A549 (cell line): ENCODE data around the gene SUMF1. TPM values are rescaled to one million over a fixed set of nuclear protein-coding genes. Genes with fewer than 3 reads are reported as not detected.

Experiments
- ATAC-seq, 2 experiments: fragments of 200-7000 bp in 1 of 2; fragments of >200 bp in 1 of 2; cut with Nextera tagmentation in 1 of 2; cut with Tn5 transposase in 1 of 2; 3 replicates each; pipeline versions ENCODE4 v1.8.0 to v1.9.1; 2018 to 2020; ENCODE audit warnings: mild to moderate bottlenecking in 1 of 2, moderate library complexity in 1 of 2
- CTCF ChIA-PET: fragments of 300-600 bp; sonication (Branson Sonifier 250); formaldehyde crosslinking; extraction: SDS; loops from one replicate; lab custom pipeline; 2021; ENCODE audit warnings: antibody characterized with exemption, inconsistent platforms; lab: Yijun Ruan, JAX
- POLR2A ChIA-PET: fragments of 350-600 bp; formaldehyde crosslinking; extraction: SDS; loops from one replicate; lab custom pipeline; 2021; ENCODE audit warnings: antibody characterized with exemption, inconsistent platforms; lab: Yijun Ruan, JAX
- DNase-seq, 2 experiments: peaks; one replicate each; pipeline versions ENCODE4 v3.0.0 to v3.0.0-alpha.2; 2011 to 2016; ENCODE audit warnings: low read depth in 1 of 2, low spot score in 1 of 2
- FAIRE-seq: peaks from 2 replicates; lab custom pipeline; 2011; peaks lifted over from hg19 to GRCh38; lab: Jason Lieb, UNC
- H3K27ac ChIP-seq, 2 experiments: fragments of >200 bp; sonication (Bioruptor Twin); formaldehyde crosslinking; 3 replicates each; pipeline ENCODE4 v1.5.1; 2016 to 2017
- H3K4me1 ChIP-seq: fragments of >200 bp; sonication (Bioruptor Twin); formaldehyde crosslinking; 3 replicates; pipeline ENCODE4 v1.6.1; 2016
- H3K4me2 ChIP-seq: fragments of >200 bp; sonication (Bioruptor Twin); formaldehyde crosslinking; 3 replicates; pipeline ENCODE4 v1.6.1; 2016
- H3K4me3 ChIP-seq: fragments of >200 bp; sonication (Bioruptor Twin); formaldehyde crosslinking; 3 replicates; pipeline ENCODE4 v1.5.1; 2016
- H3K9me3 ChIP-seq: fragments of >200 bp; sonication (Bioruptor Twin); formaldehyde crosslinking; 3 replicates; pipeline ENCODE4 v1.6.1; 2016
- ATOH8 ChIP-seq: fragments of 250-450 bp; sonication (Bioruptor Pico); IDR thresholded peaks from 2 replicates; pipeline ENCODE4 v1.5.0; 2020; ENCODE audit warnings: low read depth, mild to moderate bottlenecking, moderate library complexity
- CBX2 ChIP-seq: fragments of 200-600 bp; sonication (generic); IDR thresholded peaks from 2 replicates; pipeline ENCODE4 v1.6.1; 2016; ENCODE audit warnings: low read depth, mild to moderate bottlenecking, borderline replicate concordance
- CBX8 ChIP-seq: fragments of 200-600 bp; sonication (generic); IDR thresholded peaks from 2 replicates; pipeline ENCODE4 v1.6.1; 2016
- E2F6 ChIP-seq: IDR thresholded peaks from 2 replicates; pipeline ENCODE4 v1.6.1; 2012; ENCODE audit warnings: low read depth, borderline replicate concordance
- EP300 ChIP-seq, 2 experiments: fragments of >200 bp; sonication (Bioruptor Twin); formaldehyde crosslinking; IDR thresholded peaks; 2 replicates in 1 of 2; 3 replicates in 1 of 2; pipeline ENCODE4 v1.6.1; 2016 to 2017
- FOSB ChIP-seq: fragments of 250-450 bp; sonication (Bioruptor Pico); IDR thresholded peaks from 2 replicates; pipeline ENCODE4 v1.5.0; 2020; ENCODE audit warnings: mild to moderate bottlenecking, moderate library complexity
- HDAC2 ChIP-seq: fragments of 200-600 bp; sonication (generic); IDR thresholded peaks from 2 replicates; pipeline ENCODE4 v1.6.1; 2016
- HEYL ChIP-seq: fragments of 250-450 bp; sonication (Bioruptor Pico); IDR thresholded peaks from 2 replicates; pipeline ENCODE4 v1.8.0; 2021; ENCODE audit warnings: mild to moderate bottlenecking, moderate library complexity
- JUN ChIP-seq, 2 experiments: fragments of >200 bp; sonication (Bioruptor Twin); formaldehyde crosslinking; IDR thresholded peaks; 2 replicates in 1 of 2; 3 replicates in 1 of 2; pipeline ENCODE4 v1.6.1; 2016 to 2017
- NFE2L2 ChIP-seq: fragments of 150-350 bp; conservative IDR thresholded peaks from 2 replicates; pipeline ENCODE4 v1.6.1; 2014; ENCODE audit warnings: low read length
- NPAS2 ChIP-seq: fragments of 250-450 bp; sonication (Bioruptor Pico); IDR thresholded peaks from 2 replicates; pipeline ENCODE4 v1.8.0; 2022; ENCODE audit warnings: mild to moderate bottlenecking, moderate library complexity, borderline replicate concordance
- PHF8 ChIP-seq: fragments of 200-600 bp; sonication (generic); IDR thresholded peaks from 2 replicates; pipeline ENCODE4 v1.6.1; 2016; ENCODE audit warnings: low read depth, mild to moderate bottlenecking, antibody characterized with exemption, moderate library complexity, borderline replicate concordance
- POLR2AphosphoS2 ChIP-seq: conservative IDR thresholded peaks from 2 replicates; pipeline ENCODE4 v1.6.1; 2012; ENCODE audit warnings: low read length, improper control_type of control experiment, inconsistent platforms
- RFX5 ChIP-seq: fragments of 450-650 bp; IDR thresholded peaks from 2 replicates; pipeline ENCODE4 v1.7.1; 2014; ENCODE audit warnings: antibody characterized with exemption, mild to moderate bottlenecking, moderate library complexity
- RNF2 ChIP-seq: fragments of 200-600 bp; sonication (generic); IDR thresholded peaks from 2 replicates; pipeline ENCODE4 v1.6.1; 2016; ENCODE audit warnings: low read depth, mild to moderate bottlenecking, antibody characterized with exemption, moderate library complexity, borderline replicate concordance
- SMC3 ChIP-seq: fragments of >200 bp; sonication (Bioruptor Twin); formaldehyde crosslinking; IDR thresholded peaks from 3 replicates; pipeline ENCODE4 v1.6.1; 2018; ENCODE audit warnings: inconsistent platforms
- SREBF2 ChIP-seq: fragments of 450-650 bp; IDR thresholded peaks from 2 replicates; pipeline ENCODE4 v1.6.1; 2014; ENCODE audit warnings: mild to moderate bottlenecking, moderate library complexity
- TFCP2L1 ChIP-seq: fragments of 250-450 bp; sonication (Bioruptor Pico); IDR thresholded peaks from 2 replicates; pipeline ENCODE4 v1.5.0; 2021; ENCODE audit warnings: mild to moderate bottlenecking
- TP53 ChIP-seq: fragments of 250-450 bp; sonication (Bioruptor Pico); IDR thresholded peaks from 2 replicates; pipeline ENCODE4 v1.5.0; 2021; ENCODE audit warnings: mild to moderate bottlenecking, moderate library complexity
- ZSCAN20 ChIP-seq: fragments of 250-450 bp; sonication (Bioruptor Pico); IDR thresholded peaks from 2 replicates; pipeline ENCODE4 v1.8.0; 2022; ENCODE audit warnings: mild to moderate bottlenecking, moderate library complexity
- WGBS: methylation state at CpG from one replicate; pipeline ENCODE4 v1.1.6; 2017; ENCODE audit errors: missing lambda C conversion rate; 5-methylcytosine and 5-hydroxymethylcytosine counted together
- polyA plus RNA-seq, 4 experiments: library from polyadenylated mRNA; depleted of rRNA in 3 of 4; stranded (reverse); fragments of >200 nt; fragmentation: RNase III in 1 of 4; extraction: RNeasy Plus Mini Kit Qiagen cat#74134 plus additional on column Dnase treatment in 1 of 4; gene quantifications; 2 replicates in 3 of 4; 3 replicates in 1 of 4; pipeline ENCODE4 v1.2.3, GENCODE V29; 2011 to 2017
- TF ChIP-seq, protein P1 (sequence below): fragments of 250-450 bp; sonication (Bioruptor Pico); IDR thresholded peaks from 2 replicates; pipeline ENCODE4 v1.5.0; 2021; ENCODE audit warnings: mild to moderate bottlenecking, moderate library complexity, borderline replicate concordance
- TF ChIP-seq, protein P2 (sequence below): fragments of >200 bp; sonication (Bioruptor Twin); formaldehyde crosslinking; IDR thresholded peaks from 3 replicates; pipeline ENCODE4 v1.6.1; 2016
- TF ChIP-seq, protein P3 (sequence below): fragments of >200 bp; sonication (Bioruptor Twin); formaldehyde crosslinking; IDR thresholded peaks from 3 replicates; pipeline ENCODE4 v1.5.1; 2016

SUMF1 gene
- polyA plus RNA-seq, 2 of the 4 experiments (the other 2 are of a cell fraction) = 20.9 to 25.4 TPM

DNA sequence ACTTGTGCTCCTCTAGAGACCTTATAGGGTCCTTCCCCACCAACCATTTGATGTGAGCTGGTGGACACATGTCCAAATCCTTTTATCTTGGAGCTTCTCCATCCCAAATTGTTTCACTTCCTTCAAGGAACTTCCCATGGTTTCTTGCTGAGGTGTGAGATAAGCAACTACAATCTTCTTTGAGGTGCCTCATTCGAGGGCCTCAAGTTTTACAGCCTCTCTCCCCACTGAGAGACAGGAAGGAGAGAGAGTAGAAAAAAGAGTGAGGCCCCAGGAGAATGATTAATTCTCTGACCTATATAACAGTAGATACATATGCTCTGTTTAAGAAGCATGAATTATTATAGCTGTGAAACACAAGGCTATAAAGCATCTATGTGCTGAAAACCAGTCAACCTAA is 70.5 kb downstream of the SUMF1 start:
- Histone ChIP-seq H3K27ac (no peak overlapping the region), H3K4me1 (no peaks in the 10 kb centered on the region), H3K4me2 (no peak overlapping the region), H3K4me3 (no peak overlapping the region), H3K9me3 (no peaks in the 10 kb centered on the region)
- TF ChIP-seq E2F6 (no peak), SMC3 (no peak), JUN (IDR thresholded peaks at IDR 0.05) (no peak), HDAC2 (no peak), RNF2 (no peak), PHF8 (no peak), CBX2 (no peak), EP300 (IDR thresholded peaks at IDR 0.05) (no peak), ATOH8 (CRISPR knock-in tag) (no peak), NPAS2 (no peak), FOSB (CRISPR knock-in tag) (no peak), RFX5 (no peak), POLR2AphosphoS2 (no peak), TP53 (CRISPR knock-in tag) (no peak)
- TF ChIP-seq, protein P1, sequence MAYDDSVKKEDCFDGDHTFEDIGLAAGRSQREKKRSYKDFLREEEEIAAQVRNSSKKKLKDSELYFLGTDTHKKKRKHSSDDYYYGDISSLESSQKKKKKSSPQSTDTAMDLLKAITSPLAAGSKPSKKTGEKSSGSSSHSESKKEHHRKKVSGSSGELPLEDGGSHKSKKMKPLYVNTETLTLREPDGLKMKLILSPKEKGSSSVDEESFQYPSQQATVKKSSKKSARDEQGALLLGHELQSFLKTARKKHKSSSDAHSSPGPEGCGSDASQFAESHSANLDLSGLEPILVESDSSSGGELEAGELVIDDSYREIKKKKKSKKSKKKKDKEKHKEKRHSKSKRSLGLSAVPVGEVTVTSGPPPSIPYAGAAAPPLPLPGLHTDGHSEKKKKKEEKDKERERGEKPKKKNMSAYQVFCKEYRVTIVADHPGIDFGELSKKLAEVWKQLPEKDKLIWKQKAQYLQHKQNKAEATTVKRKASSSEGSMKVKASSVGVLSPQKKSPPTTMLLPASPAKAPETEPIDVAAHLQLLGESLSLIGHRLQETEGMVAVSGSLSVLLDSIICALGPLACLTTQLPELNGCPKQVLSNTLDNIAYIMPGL = no peak
- TF ChIP-seq, protein P2, sequence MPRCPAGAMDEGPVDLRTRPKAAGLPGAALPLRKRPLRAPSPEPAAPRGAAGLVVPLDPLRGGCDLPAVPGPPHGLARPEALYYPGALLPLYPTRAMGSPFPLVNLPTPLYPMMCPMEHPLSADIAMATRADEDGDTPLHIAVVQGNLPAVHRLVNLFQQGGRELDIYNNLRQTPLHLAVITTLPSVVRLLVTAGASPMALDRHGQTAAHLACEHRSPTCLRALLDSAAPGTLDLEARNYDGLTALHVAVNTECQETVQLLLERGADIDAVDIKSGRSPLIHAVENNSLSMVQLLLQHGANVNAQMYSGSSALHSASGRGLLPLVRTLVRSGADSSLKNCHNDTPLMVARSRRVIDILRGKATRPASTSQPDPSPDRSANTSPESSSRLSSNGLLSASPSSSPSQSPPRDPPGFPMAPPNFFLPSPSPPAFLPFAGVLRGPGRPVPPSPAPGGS = no peak
- ATAC-seq (no peak), FAIRE-seq (no peak), DNase-seq (no peak)
- POLR2A ChIA-PET = no interaction called here
- CTCF ChIA-PET = no interaction called here
- WGBS = 26% methylated on average over 1 of the region's 1 CpG

- Histone ChIP-seq H3K4me3 (no peak overlapping the region), H3K9me3 (no peaks in the 10 kb centered on the region), H3K4me1 (no peaks in the 10 kb centered on the region), H3K4me2 (no peak overlapping the region), H3K27ac (no peak overlapping the region)
- DNase-seq (no peak), FAIRE-seq (no peak), ATAC-seq (no peak)
- ChIA-PET POLR2A (no interaction called here), CTCF (no interaction called here)
- 70% methylated on average over 5 of the region's 5 CpGs for WGBS
- TF ChIP-seq ZSCAN20 (CRISPR knock-in tag) (no peak), FOSB (CRISPR knock-in tag) (no peak), EP300 (IDR thresholded peaks at IDR 0.05) (no peak), RNF2 (no peak), HEYL (CRISPR knock-in tag) (no peak), JUN (IDR thresholded peaks at IDR 0.05) (no peak), SREBF2 (no peak), SMC3 (no peak), HDAC2 (no peak), TFCP2L1 (no peak), CBX2 (no peak), NFE2L2 (no peak), CBX8 (no peak), E2F6 (no peak), RFX5 (no peak)
- TF ChIP-seq, protein P3, sequence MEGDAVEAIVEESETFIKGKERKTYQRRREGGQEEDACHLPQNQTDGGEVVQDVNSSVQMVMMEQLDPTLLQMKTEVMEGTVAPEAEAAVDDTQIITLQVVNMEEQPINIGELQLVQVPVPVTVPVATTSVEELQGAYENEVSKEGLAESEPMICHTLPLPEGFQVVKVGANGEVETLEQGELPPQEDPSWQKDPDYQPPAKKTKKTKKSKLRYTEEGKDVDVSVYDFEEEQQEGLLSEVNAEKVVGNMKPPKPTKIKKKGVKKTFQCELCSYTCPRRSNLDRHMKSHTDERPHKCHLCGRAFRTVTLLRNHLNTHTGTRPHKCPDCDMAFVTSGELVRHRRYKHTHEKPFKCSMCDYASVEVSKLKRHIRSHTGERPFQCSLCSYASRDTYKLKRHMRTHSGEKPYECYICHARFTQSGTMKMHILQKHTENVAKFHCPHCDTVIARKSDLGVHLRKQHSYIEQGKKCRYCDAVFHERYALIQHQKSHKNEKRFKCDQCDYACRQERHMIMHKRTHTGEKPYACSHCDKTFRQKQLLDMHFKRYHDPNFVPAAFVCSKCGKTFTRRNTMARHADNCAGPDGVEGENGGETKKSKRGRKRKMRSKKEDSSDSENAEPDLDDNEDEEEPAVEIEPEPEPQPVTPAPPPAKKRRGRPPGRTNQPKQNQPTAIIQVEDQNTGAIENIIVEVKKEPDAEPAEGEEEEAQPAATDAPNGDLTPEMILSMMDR = no peak
These were observed 71.1 kb downstream of the SUMF1 start for GRCh38 chr3:4396006-4396405.
